Measurements from ENCODE around the gene PIP5K1B. TPM values are rescaled to one million over a fixed set of nuclear protein-coding genes. Genes with fewer than 3 reads are reported as not detected.

The PIP5K1B gene
- total RNA-seq, 1 experiment from 2014 or later = 2.5 TPM

- no CpG with 5 or more reads among the region's 2 CpGs for WGBS (ENCODE audit: extremely low coverage, insufficient read length, low lambda C conversion rate)
- Histone ChIP-seq H3K4me1 (ENCODE audit: insufficient read depth, low read length) (peaks cover 5% of the 10 kb centered on the region; the same call in 1 of the 2 replicates), H4K5ac (ENCODE audit: insufficient read length, low read depth, low read length) (no peak overlapping the region), H3K79me2 (ENCODE audit: insufficient read depth, low read length) (no peaks in the 10 kb centered on the region), H2BK120ac (ENCODE audit: low read depth, low read length, poor library complexity, severe bottlenecking) (no peak overlapping the region), H2BK12ac (ENCODE audit: insufficient read length, low read depth, low read length) (no peak overlapping the region), H2BK15ac (ENCODE audit: low read depth, low read length) (no peak overlapping the region), H4K20me1 (ENCODE audit: control insufficient read depth, insufficient read depth, insufficient read length) (no peaks in the 10 kb centered on the region), H3K18ac (ENCODE audit: insufficient read length, low read depth, low read length) (no peak overlapping the region), H3K56ac (ENCODE audit: insufficient read length, low read depth, low read length) (no peak overlapping the region), H2BK20ac (ENCODE audit: low read depth, low read length, poor library complexity, severe bottlenecking) (no peak overlapping the region), H3K79me1 (ENCODE audit: insufficient read depth, low read depth, low read length, poor library complexity, severe bottlenecking) (no peaks in the 10 kb centered on the region), H3K4me2 (ENCODE audit: insufficient read depth, insufficient read length, low read length) (no peak overlapping the region), H3K4ac (ENCODE audit: low read depth, low read length) (no peak overlapping the region), H3K23me2 (ENCODE audit: insufficient read length, low read depth, low read length, poor library complexity, severe bottlenecking) (no peaks in the 10 kb centered on the region), H4K91ac (ENCODE audit: insufficient read length, low read depth, low read length) (no peak overlapping the region), H3K27me3 (ENCODE audit: insufficient read depth, low read length) (no peaks in the 10 kb centered on the region), H2AK5ac (ENCODE audit: insufficient read length, low read length) (no peak overlapping the region), H3K9me3 (ENCODE audit: control insufficient read depth, low read depth, low read length) (no peaks in the 10 kb centered on the region), H2BK5ac (ENCODE audit: insufficient read length, low read length) (no peak overlapping the region), H4K8ac (replicated peaks; ENCODE audit: insufficient read length, low read depth, low read length) (no peak overlapping the region), H3T11ph (ENCODE audit: low read length) (no peak overlapping the region), H3K23ac (ENCODE audit: insufficient read length, low read depth, low read length) (no peak overlapping the region), H3K14ac (ENCODE audit: insufficient read depth, low read length) (no peak overlapping the region), H3K9ac (ENCODE audit: extremely low read depth, insufficient read length, low read length) (no peak overlapping the region), H3K27ac (ENCODE audit: insufficient read length, low read depth, low read length) (no peak overlapping the region), H2AFZ (ENCODE audit: low read length) (no peak overlapping the region)
- no peak overlapping the region for H3K27ac Mint-ChIP-seq
- no peaks in the 10 kb centered on the region for H3K27me3 Mint-ChIP-seq (ENCODE audit: low read depth)
- peaks cover 5% of the 10 kb centered on the region in 2 experiments for H3K4me1 Mint-ChIP-seq
- H3K9me3 Mint-ChIP-seq = no peaks in the 10 kb centered on the region
- H3K4me3 Mint-ChIP-seq = no peak overlapping the region
- DNase-seq = no peak
- no peaks in the 10 kb centered on the region; a peak in 1 of 7 replicates for H3K36me3 Mint-ChIP-seq (ENCODE audit: insufficient read depth in 1 of 3, low read depth in 3 of 3)
- no peak for TF ChIP-seq CTCF (conservative IDR thresholded peaks at IDR 0.05)
Observed at GRCh38 chr9:68834931-68835520, 130.0 kb downstream of the PIP5K1B start.
